A204.1 (cell line): ENCODE measurements around the gene PHACTR1.
"Not testable (repeated sequence)": the region's sequence is repeated elsewhere in the genome, so short reads cannot be mapped to it uniquely, and the experiment has no call there.

Experiments
- FAIRE-seq: peaks from 2 replicates; lab custom pipeline; 2012; peaks lifted over from hg19 to GRCh38; lab: Jason Lieb, UNC

PHACTR1 gene

DNA sequence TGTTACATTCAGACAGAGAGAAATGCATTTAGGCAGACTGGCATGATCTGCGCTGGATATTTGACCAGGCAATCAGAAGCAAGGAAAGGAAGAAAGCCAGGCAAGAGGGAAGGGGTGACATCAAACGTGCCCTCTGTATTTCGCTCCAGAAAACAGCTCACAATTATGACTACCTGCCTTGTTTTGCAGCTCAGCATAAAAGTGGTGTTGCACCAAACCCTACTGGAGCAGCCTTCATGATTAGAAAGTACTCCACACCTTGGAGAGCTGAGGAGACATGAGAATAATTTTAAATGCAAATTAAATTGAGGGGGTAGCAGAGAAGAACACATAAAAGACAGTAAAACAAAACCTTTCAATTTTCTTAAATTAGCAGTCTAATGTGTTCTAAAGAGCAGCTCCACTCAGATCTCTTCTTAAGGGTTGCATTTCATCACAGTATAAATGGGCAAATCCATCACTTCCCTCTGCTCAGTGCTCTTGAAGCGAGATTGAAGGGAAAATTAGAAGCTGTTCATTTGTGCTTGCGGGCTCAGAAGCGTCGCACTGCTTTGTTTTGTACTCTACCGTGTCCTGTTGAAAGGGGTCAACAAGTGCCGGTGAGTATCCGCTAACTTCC lies at the start of gene PHACTR1:
Gene PHACTR1, plus strand, starts transcription at position 470 of the 619 bp plus-strand sequence.
- FAIRE-seq = no peak

DNA sequence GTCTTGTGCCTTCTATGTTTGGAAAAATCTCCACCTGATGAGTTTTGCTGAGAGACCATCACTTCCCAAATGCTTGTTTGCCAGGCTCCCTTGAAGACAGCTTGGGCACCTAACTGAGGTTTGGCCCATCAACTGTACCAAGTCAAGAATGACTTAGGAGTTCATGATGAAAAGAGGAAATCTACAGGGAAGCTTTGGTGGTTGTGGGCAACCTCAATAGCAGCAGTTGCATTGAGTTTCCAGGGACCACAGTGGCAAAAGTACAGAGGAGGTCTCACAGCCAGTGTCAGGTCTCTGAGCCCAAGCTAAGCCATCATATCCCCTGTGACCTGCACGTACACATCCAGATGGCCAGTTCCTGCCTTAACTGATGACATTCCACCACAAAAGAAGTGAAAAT lies 49.7 kb upstream of the PHACTR1 start:
- no peak for FAIRE-seq

DNA sequence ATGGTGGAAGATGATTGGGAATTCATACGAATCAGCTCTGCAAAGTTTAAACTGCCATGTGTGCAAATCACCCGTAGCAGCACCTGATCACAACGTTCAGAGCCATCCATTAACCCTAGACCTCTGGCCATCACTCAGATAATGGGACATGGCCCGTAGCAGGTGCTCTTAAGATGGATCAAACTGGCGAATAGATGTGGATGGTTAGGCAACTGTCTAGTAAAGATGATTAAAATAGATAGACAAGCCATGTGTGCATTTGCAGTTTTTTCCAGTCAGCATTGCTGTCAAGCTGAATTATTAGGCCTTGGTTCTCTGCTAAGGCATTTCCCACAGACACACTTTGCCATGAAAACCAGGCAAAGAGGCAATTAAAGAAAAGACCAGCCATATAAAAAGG lies 40.6 kb upstream of the PHACTR1 start:
- no peak for FAIRE-seq

DNA sequence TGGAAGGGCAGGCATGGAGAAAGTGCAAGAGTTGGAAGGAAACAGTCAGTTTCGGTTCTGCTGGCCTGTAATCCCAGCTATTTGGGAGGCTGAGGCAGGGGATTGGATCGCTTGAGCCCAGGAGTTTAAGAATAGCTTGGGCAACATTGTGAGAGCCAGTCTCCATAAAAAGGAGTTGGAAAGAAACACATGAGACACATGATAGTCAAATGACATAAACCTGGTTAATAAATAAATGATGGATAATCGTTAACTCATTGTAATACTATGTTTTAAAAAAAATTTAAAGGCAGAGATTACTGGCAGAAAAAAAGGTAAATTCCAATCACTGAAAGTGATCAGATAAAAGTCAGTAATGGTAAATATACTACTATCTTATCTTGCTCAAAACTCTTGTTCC lies 37.2 kb upstream of the PHACTR1 start:
- FAIRE-seq = no peak

DNA sequence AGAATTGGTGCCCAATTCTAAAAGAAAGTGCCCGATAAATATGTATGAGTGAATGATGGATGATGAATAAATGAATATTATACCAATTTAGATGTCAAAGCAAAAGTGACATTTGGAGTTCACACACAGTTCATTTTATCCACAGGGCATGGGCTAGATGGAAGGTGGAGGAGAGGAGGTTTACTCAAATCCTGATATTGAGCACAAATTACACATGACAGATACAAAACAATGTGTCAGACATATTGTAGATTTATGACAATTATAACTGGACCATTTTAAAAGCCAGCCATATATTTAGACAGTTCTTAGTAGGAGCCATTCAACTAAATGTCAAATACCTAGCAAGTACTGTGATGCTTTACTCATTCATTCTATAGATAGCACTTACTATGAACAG lies 23.4 kb upstream of the PHACTR1 start:
- no peak for FAIRE-seq

DNA sequence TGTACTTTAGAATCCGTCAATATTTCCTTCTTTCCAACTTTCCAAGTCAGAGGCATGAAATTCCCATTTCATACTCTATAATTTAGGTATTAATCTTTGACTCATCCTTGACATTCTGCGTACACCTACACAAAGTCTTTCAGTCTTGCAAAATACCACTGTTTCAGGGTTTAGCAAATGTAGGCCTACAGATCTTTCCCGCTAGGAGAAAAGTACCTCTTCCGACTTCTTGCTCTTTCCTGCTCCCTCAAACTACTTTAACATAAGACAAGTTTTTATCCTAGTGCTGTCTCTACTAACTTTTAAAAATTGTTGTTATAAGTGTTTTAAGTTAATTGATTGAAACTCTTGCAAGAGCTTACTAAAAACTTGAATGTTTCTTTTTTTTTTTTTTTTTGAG lies 18.3 kb upstream of the PHACTR1 start:
- FAIRE-seq = no peak

DNA sequence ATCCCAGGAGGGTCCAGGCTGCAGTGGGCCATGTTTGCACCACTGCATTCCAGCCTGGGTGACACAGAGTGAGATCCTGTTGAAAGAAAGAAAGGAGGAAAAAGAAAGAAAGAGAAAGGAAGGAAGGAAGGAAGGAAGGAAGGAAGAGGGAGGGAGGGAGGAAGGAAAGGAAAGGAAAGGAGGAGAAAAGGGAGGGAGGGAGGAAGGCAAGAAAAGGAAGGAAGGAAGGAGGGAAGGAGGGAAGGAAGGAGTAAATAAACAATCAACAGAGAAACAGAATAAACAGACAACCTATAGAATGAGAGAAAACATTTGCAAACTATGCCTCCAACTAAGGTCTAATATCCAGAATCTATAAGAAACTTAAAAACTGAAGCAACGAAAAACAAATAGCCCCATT lies 11.6 kb upstream of the PHACTR1 start:
- FAIRE-seq = no peak

DNA sequence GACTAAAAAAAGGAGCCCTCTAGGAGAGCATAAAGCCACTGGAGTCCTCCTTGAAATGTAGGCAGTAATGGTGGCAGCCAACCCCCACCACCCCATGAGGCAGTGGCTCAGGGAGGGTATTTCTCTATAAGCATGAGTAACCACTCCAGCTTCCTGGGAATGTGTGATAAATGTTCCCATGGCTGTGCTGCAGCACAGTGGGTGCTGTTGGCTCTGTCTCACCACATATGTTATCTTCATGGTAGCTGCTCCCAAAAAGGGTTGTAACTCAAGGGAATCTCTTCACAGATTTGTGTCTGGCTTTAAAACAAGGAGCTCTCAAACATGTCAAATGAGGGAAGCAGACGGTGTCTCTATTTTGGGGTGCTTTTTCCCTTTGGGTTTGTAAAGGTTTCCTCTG lies 7.5 kb upstream of the PHACTR1 start:
- FAIRE-seq = no peak

DNA sequence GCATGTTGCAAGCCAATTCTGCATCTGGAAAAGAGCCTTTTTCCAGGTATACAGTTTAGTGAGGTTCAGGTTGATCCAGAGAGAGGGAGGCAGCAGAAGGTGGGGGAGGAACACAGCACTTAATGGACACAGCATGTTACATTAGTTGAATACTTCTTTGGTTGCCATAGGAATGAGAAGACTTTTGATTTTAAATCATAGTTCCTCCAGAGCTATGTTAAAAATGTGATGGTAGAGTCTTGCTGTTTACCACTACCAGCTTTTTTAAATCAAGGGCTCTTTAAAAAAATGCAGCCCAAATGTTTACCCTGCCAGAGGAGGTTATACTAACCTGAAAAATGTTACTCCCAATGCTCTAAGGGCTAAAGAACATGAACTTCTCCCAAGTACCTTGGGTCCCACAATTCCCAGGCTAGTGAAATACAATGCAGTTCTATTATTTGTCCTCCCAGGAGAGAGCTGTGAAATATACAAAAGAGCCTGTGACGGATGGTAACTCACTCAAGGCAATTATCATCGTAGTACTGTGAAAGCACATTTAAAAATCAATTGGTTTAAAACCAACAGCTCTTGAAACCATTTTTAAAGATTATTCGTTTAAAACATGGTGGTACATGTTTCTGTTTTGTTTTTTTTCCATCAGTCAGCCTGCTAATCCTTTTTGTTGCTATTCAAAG lies 6.9 kb upstream of the PHACTR1 start:
- FAIRE-seq = no peak

DNA sequence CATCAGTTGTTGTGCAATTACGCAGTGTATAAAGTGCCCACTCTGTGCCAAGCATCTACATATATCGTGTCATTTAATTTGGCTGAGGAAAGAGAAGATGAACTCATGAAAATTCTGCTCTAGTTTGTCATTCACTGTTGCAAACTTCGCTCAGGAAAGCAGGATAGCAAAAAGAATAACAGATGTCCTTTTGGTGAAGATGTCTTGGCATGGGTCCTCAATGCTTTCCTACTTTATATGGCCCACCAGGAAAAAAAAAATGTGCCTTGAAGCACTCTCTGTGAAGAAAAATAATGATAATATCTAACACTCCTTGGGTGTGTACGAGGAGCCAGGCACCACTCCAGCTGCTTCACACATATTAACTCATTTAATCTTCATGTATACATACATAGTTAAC lies 5.6 kb upstream of the PHACTR1 start:
- FAIRE-seq = no peak

DNA sequence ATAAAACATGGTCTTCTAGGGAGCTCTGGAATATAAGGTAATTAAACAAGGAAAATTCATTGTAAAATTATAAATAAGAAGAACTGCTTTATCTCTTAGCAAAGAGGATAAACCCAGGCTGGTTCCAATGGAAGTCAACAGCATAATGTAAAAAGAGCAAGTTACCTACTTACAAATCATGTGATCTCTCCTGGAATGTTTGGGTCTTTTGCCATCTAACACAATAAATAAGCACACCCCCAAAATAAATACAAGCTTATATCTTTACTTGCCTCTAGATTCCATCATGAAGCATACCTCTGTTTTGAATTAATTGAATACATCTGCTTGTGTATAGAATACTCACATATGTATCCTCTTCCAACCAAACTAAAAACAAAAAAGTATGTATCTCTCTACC lies 2.5 kb upstream of the PHACTR1 start:
- no peak for FAIRE-seq

DNA sequence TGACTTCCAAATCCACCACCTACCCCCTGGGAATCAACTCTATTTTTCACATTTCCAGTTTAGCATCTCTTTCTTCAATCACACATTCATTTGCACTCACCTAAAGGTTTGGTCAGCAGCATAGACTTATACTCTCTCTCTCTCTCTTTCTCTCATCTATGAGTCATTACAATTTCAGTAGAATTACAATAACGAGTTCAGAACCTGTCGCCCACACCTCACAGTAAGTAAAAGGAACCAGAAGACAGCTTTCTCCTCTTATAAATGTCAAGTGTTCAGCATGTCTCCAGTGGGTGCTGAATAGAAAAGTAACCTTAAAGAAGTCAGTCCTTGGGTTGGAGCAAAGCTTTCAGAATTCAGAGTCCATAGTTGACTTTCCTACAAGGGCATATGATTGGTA lies 1.1 kb upstream of the PHACTR1 start:
- FAIRE-seq = no peak

DNA sequence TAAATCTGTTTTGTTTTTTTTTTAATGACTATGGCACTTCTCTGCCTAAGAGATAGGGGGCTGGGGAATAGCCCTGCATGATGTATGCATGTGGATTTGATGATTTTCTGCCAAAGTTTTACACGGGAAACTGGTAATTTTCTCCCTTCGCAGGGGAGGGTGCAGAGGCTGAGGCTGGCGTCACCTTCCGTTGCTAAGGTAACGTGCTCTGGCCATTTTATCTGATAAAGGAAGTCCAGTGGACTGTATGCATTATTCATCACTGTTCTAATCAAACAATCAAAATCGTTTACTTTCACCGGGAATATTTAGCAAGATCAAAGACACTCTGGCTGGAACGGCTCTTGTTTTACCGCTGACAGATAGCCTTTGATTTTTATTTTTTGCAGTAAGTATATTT lies 789 bp downstream of the PHACTR1 start:
- no peak for FAIRE-seq

DNA sequence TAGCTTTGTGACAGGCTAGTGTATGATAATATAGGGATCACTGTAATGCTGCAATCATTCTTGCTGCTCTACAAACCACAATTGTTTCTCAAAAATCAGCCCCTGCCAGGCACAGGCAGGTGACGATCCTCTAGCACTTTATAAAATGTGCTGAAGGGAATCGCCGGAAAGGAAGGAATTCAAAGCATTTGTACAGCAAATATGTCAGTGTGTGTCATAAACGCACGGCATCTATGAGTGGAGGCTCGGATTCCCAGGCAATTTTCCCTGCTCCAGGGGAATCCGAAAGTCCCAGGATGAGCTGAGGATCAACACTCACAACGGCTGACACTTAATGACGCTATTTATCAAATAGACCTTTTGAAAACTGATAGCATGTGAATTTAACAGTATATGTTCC lies 1.4 kb downstream of the PHACTR1 start:
- no peak for FAIRE-seq

DNA sequence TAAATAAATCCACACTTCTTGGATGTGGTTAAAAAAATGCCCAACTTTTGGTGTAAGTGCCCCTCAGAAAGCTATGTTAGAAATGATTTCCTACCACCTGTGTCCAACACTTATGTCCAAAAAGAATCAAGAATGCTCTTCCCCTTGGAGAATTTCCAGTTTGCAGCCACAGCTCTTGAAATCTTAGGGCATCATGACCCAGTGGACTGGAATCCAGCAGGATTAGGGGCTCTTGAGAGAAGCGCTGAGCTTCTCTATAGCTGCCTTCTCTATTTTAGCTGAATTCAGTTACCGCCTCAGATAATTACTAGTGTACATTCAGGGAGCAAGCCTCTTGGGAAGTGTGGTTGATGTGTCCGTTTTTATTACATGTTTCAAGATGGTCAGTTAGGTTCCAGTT lies 2.5 kb downstream of the PHACTR1 start:
- no peak for FAIRE-seq

DNA sequence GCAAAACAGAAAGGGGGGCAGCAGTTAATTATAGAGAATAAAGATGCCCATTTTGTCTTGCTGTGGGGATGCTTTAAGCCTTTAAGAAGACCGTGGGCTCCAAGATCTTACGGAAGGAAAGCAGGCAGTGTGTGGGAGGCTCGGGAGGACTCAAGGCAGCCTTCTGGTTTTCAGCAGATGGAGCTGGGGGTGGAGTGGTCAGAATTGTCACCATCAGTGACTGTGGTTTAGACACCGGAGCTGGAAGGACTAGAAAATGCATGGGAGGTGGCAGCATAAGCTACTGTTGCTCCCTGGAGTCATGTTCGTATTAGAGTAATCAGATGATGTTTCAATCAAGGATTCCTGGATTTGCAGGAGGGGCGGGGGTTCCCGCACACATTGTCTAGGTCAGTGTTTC lies 3.7 kb downstream of the PHACTR1 start:
- no peak for FAIRE-seq

DNA sequence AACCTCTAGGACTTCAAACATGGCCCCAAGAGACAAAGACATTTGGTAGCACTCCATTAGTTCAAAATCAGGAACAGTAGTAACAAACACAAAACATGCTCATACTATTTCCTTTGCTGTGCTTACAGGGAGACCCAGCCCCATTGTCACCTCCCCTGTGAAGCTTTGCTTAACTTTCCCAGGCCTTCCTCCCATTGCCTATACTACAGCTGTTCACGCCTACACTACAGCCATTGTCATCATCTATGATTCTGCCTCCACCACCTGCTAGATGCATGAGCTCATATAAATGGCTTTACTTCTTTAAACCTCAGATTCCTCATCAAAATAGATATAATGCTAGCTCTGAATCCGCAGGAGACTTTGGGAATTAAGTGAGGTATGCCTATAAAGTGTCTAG lies 8.7 kb downstream of the PHACTR1 start:
- FAIRE-seq = no peak

DNA sequence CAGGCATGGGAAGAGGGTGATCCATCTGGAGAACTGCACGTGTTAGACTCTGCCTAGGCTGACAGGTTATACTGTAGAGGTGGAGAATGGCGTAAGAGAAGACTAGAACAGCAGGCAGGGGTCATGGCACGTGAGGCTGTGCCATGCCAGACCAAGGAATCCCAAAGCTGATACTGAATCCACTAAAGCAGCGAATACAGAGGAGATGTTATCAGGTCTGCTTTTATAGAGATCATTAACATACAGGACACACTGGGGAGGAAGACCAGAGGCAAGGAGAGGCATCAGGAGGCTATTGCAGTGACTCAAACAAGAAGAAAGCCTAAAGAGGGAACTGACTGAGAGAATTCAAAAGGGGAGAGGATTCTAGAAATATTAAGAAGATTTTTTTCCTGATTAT lies 12.9 kb downstream of the PHACTR1 start:
- FAIRE-seq = no peak

DNA sequence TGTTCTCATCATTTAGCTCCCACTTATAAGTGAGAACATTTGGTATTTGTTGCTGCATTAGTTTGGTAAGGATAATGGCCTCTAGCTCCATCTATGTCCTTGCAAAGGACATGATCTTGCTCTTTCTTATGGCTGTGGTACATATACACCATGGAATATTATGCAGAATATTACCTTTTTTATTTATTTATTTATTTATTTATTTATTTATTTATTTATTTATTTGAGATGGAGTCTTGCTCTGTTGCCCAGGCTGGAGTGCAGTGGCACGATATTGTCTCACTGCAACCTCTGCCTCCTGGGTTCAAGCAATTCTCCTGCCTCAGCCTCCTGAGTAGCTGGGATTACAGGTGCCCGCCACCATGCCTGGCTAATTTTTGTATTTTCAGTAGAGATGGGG lies 14.2 kb downstream of the PHACTR1 start:
- not testable (repeated sequence) for FAIRE-seq

DNA sequence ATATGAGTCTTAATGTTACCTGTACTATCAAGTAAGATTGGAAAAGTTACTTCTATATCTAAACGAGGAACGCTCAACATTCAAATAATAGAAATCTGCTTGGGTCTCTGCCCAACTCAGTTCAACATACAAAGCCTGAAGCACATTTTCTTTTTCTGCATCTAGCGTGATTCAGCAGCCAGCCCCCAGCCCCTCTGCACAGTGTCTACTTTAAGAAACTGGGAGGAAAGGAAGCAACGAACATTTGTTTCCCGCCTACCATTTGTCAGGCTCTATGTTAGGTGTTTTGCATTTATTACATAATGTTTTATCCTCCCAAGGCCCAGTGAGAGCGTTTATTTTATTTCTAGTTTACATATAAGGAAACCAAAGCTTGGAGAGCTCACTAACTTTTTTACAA lies 17.3 kb downstream of the PHACTR1 start:
- FAIRE-seq = no peak

DNA sequence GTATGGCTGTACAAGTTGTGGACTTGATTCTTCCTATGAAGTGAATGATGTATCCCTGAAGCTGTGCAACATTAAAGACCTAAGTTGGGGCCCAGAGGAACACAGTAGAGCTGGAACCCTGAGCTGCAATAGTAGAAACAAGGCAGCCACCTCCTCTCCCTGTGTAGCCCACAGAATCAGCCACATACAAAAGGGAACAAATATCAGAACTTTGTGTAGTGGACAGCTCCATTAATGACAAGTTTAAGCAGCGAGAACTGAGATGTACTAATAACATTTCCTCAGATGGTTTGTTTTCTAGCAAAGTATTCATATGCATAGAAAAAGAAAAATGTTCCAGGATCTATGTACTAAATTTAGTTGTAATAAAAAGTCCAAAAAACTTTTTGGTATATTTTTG lies 19.2 kb downstream of the PHACTR1 start:
- FAIRE-seq = no peak

DNA sequence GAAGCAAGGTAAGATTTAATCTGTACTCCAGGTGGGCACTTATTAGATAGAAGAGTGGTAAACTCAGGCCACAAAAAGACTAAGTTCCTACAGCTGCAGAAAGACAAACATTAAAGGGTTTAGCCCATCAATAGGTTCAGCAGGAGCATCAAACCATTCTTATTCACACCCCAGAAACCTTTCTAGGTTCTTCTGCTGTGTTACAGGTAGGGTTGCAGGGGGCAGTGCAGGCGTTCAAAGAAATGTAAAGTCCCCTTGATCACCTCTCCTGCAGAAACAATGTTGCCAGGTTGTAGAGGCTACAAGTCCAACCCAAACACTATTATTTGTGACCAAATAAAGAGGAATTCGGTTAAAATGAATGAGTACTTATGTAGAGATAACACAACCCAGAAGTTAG lies 31.8 kb downstream of the PHACTR1 start:
- no peak for FAIRE-seq

DNA sequence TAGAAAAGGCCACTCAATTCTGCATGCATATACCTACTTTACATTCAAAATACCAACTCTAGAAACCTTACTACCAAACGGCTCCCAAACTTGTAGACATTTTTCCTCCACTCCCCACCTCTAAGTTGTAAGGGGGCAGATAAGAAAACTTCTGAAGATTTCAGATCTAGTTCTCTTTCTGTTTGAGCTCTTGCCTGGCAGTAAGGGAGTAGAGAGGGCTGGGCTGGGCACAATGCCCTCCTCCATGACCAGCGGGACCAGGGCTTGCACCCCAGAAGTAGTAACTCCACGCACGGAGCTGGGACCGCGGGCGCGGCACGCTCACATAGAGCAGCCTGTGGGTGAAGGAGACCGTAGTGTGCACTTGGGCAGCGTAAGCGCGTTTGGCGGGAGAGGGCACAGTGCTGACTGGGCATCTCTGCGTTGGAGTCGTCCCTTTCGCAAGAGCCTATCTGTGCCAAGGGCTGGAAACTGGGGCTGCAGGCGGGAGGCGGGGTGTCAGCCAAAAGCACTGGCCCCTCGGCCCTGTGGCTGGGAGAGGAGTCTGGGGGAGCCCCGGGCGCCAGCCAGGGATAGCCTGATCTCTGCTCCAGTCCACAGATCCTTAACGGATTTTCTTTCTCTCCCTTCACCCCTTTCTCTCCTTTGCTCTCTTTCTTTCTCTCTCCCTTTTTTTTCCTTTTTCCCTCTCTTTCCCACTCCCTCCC lies 32.4 kb downstream of the PHACTR1 start:
- no peak for FAIRE-seq
